AG04450 (cell line): ENCODE results near the gene DNASE2. TPM values are rescaled to one million over a fixed set of nuclear protein-coding genes. Genes with fewer than 3 reads are reported as not detected.

Experiments used
- CTCF ChIA-PET: fragments of 300-600, 350-600 bp; formaldehyde crosslinking; extraction: SDS; loops from one replicate; lab custom pipeline; 2022; ENCODE audit warnings: antibody characterized with exemption, inconsistent platforms; lab: Charles Lee
- POLR2A ChIA-PET: fragments of 350-600 bp; formaldehyde crosslinking; extraction: SDS; loops from one replicate; lab custom pipeline; 2021; ENCODE audit warnings: antibody characterized with exemption, inconsistent platforms; lab: Yijun Ruan, JAX
- DNase-seq: peaks from one replicate; pipeline ENCODE4 v3.0.0-alpha.2; 2011; ENCODE audit warnings: low read depth, low spot score
- H3K27ac ChIP-seq: one replicate; pipeline ENCODE4 v1.5.1; 2012; ENCODE audit warnings: low read depth, low read length, control low read depth
- H3K27me3 ChIP-seq: one replicate; pipeline ENCODE4 v1.6.0; 2012; ENCODE audit warnings: low read length; ENCODE audit not compliant: control insufficient read depth, insufficient read depth
- H3K4me3 ChIP-seq: 2 replicates; pipeline ENCODE4 v1.5.1; 2011; ENCODE audit warnings: mild to moderate bottlenecking, low read depth, low read length, control low read depth
- H3K9me3 ChIP-seq: 2 replicates; pipeline ENCODE4 v1.5.1; 2012; ENCODE audit warnings: low read length; ENCODE audit not compliant: control insufficient read depth, insufficient read depth
- polyA plus RNA-seq: library from polyadenylated mRNA; depleted of rRNA; stranded (reverse); fragments of >200 nt; gene quantifications from 2 replicates; pipeline ENCODE4 v1.2.3, GENCODE V29; 2011; rRNA removed
- small RNA-seq: library from RNA; depleted of rRNA; stranded (forward); fragments of <200 nt; gene quantifications from one replicate; pipeline ENCODE3, GENCODE V24; 2012; ENCODE audit warnings: low read depth; ENCODE audit not compliant: insufficient read length
- TF ChIP-seq, protein P1 (sequence below): IDR thresholded peaks from 2 replicates; pipeline ENCODE4 v1.5.1; 2011; ENCODE audit warnings: low read depth, low read length, control low read depth, inconsistent platforms

DNASE2 gene
- polyA plus RNA-seq, 1 experiment, result 28.9 TPM

DNA sequence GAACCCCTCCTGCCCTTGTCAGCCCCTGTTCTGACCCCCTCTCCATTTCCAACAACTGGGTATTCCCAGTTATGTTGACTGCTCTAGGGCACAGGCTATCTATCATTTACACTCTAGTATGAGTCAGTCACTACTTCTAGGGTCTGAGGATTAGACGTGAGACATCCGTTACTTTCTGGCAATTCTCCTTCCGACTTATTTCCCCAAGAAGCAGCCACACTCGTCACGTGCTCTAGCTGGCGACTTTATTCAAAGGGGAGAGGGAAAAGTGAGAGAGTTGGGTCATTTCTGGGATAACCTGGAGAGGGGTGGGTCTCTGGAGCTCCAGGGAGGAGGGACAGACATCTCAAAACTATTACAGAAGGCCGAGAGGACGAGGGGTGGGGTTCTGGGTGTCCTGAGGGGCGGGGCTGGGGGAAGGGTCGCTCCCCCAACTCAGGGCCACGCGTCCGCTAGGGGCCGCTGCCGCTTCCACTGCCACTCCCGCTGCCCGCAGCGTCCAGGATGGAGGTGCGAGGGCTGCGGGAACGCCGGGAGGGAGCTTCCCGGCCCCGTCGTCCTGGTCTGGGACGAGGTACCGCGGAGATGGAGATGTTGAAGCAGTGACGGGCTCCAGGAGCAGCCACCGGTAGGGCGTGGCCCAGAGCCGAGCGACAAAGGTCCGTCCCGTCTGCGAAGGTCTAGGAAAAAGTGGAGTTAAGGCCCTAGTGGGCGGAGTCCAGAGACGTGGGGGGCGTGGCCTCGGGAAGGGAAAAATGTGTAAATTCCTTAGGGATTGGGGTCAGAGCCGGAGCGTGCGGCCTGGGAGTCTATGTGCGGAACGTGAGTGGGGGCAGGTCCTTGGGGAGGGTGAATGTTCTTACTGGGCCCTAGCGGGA, 55.8 kb downstream of the DNASE2 start:
- TF ChIP-seq, protein P1, sequence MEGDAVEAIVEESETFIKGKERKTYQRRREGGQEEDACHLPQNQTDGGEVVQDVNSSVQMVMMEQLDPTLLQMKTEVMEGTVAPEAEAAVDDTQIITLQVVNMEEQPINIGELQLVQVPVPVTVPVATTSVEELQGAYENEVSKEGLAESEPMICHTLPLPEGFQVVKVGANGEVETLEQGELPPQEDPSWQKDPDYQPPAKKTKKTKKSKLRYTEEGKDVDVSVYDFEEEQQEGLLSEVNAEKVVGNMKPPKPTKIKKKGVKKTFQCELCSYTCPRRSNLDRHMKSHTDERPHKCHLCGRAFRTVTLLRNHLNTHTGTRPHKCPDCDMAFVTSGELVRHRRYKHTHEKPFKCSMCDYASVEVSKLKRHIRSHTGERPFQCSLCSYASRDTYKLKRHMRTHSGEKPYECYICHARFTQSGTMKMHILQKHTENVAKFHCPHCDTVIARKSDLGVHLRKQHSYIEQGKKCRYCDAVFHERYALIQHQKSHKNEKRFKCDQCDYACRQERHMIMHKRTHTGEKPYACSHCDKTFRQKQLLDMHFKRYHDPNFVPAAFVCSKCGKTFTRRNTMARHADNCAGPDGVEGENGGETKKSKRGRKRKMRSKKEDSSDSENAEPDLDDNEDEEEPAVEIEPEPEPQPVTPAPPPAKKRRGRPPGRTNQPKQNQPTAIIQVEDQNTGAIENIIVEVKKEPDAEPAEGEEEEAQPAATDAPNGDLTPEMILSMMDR, result peak; percentile 33; the same call in 1 of the 2 replicates
- Histone ChIP-seq H3K27ac (no peak overlapping the region), H3K27me3 (peaks cover 9% of the 10 kb centered on the region), H3K4me3 (no peak overlapping the region), H3K9me3 (no peaks in the 10 kb centered on the region; the same call in 1 of the 2 replicates)
- DNase-seq, result no peak
- CTCF ChIA-PET, result interaction anchor here (0.6 to 1.5 kb wide), 6 partner anchors 33 to 106 kb away, joined by 4 to 13 read pairs (median 5); no protein-coding TSS in a partner anchor
- POLR2A ChIA-PET, result interaction anchor here (0.5 to 0.6 kb wide), 2 partner anchors 56 to 143 kb away, joined by 6 to 7 read pairs; partner anchors contain the start of gene DNASE2

Small RNA genes lying within 50 kb of the gene (small RNA-seq; reads per million reads assigned to genes)
- gene MIR5695, result not detected
- gene MIR6794, result not detected

Other genes starting within 250 kb of the DNASE2 start
- gene MAN2B1, start 214.7 kb downstream of the DNASE2 start, polyA plus RNA-seq, result 30.9 and 39.5 TPM in 2 replicates
- 5.3 and 6.5 TPM in 2 replicates for gene WDR83, start 214.6 kb downstream of the DNASE2 start, polyA plus RNA-seq
- 53.4 and 59.1 TPM in 2 replicates for gene DHPS, start 199.6 kb downstream of the DNASE2 start, polyA plus RNA-seq
- gene GNG14, start 193.5 kb downstream of the DNASE2 start, polyA plus RNA-seq, result not detected in 2 replicates
- gene FBXW9, start 184.8 kb downstream of the DNASE2 start, polyA plus RNA-seq, result 4.8 and 7.2 TPM in 2 replicates
- gene TNPO2, start 157.5 kb downstream of the DNASE2 start, polyA plus RNA-seq, result 47.3 and 58.8 TPM in 2 replicates
- 147 and 161 TPM in 2 replicates for gene TRIR, start 146.8 kb downstream of the DNASE2 start, polyA plus RNA-seq
- gene GET3, start 144.0 kb downstream of the DNASE2 start, polyA plus RNA-seq, result 114 and 129 TPM in 2 replicates
- not detected in 2 replicates for gene BEST2, start 129.7 kb downstream of the DNASE2 start, polyA plus RNA-seq
- 5.5 and 6.4 TPM in 2 replicates for gene HOOK2, start 105.9 kb downstream of the DNASE2 start, polyA plus RNA-seq
- gene JUNB, start 90.0 kb downstream of the DNASE2 start, polyA plus RNA-seq, result 24.1 and 44.3 TPM in 2 replicates
- gene PRDX2, start 79.6 kb downstream of the DNASE2 start, polyA plus RNA-seq, result 187 and 237 TPM in 2 replicates
- 1.6 and 2.4 TPM in 2 replicates for gene THSD8, start 79.4 kb downstream of the DNASE2 start, polyA plus RNA-seq
- 11.6 and 11.7 TPM in 2 replicates for gene RNASEH2A, start 74.9 kb downstream of the DNASE2 start, polyA plus RNA-seq
- gene RTBDN, start 46.9 kb downstream of the DNASE2 start, polyA plus RNA-seq, result not detected in 2 replicates
- 0.47 and 0.52 TPM in 2 replicates for gene MAST1, start 42.9 kb downstream of the DNASE2 start, polyA plus RNA-seq
- gene KLF1, start 5.8 kb upstream of the DNASE2 start, polyA plus RNA-seq, result not detected in 2 replicates
- gene GCDH, start 9.7 kb upstream of the DNASE2 start, polyA plus RNA-seq, result 11.4 and 14.0 TPM in 2 replicates
- not detected in 2 replicates for gene SYCE2, start 37.8 kb upstream of the DNASE2 start, polyA plus RNA-seq
- gene FARSA, start 52.3 kb upstream of the DNASE2 start, polyA plus RNA-seq, result 13.5 and 23.0 TPM in 2 replicates
- 1,597 and 1,650 TPM in 2 replicates for gene CALR, start 57.2 kb upstream of the DNASE2 start, polyA plus RNA-seq
- 36.2 and 41.4 TPM in 2 replicates for gene RAD23A, start 64.4 kb upstream of the DNASE2 start, polyA plus RNA-seq
- 31.6 and 35.1 TPM in 2 replicates for gene GADD45GIP1, start 75.8 kb upstream of the DNASE2 start, polyA plus RNA-seq
- gene DAND5, start 88.1 kb upstream of the DNASE2 start, polyA plus RNA-seq, result not detected in 2 replicates
- gene NFIX, start 114.0 kb upstream of the DNASE2 start, polyA plus RNA-seq, result 15.1 and 22.3 TPM in 2 replicates
- gene LYL1, start 221.4 kb upstream of the DNASE2 start, polyA plus RNA-seq, result 0.11 and 0.29 TPM in 2 replicates
- 17.3 and 21.0 TPM in 2 replicates for gene TRMT1, start 235.3 kb upstream of the DNASE2 start, polyA plus RNA-seq
- 43.4 and 76.4 TPM in 2 replicates for gene NACC1, start 236.8 kb upstream of the DNASE2 start, polyA plus RNA-seq